GM12891 (cell line): ENCODE results near the gene MARK1.

ENCODE experiments used
- PAX5 ChIP-seq: IDR thresholded peaks from 2 replicates; pipeline ENCODE4 v1.6.1; 2011; ENCODE audit warnings: low read length, moderate library complexity, mild to moderate bottlenecking; ENCODE audit not compliant: insufficient read depth, severe bottlenecking
- POLR2A ChIP-seq: IDR thresholded peaks from 2 replicates; pipeline ENCODE4 v1.6.1; 2011; ENCODE audit warnings: low read depth, low read length, control low read depth
- TAF1 ChIP-seq: IDR thresholded peaks from 2 replicates; pipeline ENCODE4 v1.6.1; 2011; ENCODE audit warnings: low read depth, low read length, control low read depth

DNA sequence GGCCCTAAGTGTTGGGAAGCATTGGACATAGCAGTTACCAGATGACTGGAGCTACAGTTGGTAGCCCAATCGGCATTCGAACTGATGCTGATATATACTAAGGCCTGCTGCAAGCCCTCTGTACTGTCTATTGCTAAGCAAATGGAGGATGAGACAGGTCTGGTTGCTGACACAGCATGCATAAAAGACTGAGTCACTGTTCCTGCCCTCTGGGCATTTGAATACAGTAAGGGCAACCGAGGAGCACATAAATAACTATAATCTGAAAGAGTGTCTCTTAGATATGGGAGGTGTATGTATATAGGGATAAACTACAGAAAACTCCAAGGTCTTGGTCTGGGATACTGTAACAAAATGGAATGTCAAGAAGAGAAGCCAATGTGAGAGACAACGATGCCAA is 16.8 kb upstream of the MARK1 start:
- TF ChIP-seq POLR2A (no peak), PAX5 (no peak), TAF1 (no peak)
